ENCODE measurements around the gene VEPH1. TPM values are rescaled to one million over a fixed set of nuclear protein-coding genes. Genes with fewer than 3 reads are reported as not detected.

Gene VEPH1
- total RNA-seq, 1 donor from 2014 or later: 2.2 TPM

DNA sequence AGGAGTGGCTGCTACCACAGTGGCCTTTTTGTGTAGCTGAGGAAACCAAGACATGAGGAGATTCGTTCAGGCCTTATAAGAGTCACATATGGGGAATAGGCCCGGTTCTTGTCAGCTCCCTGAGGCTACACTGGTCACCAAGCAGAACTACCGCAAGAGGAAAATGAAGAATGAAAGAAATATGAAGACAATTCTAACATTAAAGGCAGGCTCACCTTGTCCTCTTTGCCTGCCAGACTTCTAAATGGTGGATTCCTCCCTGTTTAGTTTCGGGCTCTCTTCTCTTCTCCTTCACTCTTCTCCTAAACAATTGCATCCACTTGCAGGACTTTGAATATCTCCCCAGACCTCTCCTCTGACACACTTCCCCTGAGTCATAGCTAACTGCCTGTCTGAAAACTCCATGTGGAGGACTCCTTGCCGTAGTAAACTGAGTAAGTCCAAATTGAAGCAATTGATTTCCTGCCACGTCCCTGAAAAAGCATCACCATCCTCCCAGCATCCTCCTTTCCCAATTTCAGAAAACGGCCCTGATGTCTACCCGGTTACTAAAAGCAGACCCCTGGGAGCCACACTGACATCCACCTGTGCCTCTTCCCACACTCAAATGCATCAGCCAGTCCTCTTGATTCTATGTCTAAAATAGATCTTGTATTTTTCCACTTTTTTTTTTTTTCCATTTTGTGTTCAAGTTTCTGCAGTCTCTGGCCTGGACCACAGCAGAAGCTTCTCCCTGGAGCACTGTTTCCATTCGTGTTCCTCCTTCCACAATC, 30.3 kb upstream of the VEPH1 start:
- Mint-ChIP-seq H3K4me3 (ENCODE audit: unreplicated experiment) (no peak overlapping the region), H3K27ac (ENCODE audit: unreplicated experiment) (no peak overlapping the region), H3K27me3 (ENCODE audit: low read depth) (no peaks in the 10 kb centered on the region), H3K36me3 (ENCODE audit: low read depth) (peaks cover 3% of the 10 kb centered on the region), H3K4me1 (ENCODE audit: low read depth) (no peaks in the 10 kb centered on the region), H3K9me3 (ENCODE audit: low read depth) (peaks cover 12% of the 10 kb centered on the region)
- TF ChIP-seq, protein P1, sequence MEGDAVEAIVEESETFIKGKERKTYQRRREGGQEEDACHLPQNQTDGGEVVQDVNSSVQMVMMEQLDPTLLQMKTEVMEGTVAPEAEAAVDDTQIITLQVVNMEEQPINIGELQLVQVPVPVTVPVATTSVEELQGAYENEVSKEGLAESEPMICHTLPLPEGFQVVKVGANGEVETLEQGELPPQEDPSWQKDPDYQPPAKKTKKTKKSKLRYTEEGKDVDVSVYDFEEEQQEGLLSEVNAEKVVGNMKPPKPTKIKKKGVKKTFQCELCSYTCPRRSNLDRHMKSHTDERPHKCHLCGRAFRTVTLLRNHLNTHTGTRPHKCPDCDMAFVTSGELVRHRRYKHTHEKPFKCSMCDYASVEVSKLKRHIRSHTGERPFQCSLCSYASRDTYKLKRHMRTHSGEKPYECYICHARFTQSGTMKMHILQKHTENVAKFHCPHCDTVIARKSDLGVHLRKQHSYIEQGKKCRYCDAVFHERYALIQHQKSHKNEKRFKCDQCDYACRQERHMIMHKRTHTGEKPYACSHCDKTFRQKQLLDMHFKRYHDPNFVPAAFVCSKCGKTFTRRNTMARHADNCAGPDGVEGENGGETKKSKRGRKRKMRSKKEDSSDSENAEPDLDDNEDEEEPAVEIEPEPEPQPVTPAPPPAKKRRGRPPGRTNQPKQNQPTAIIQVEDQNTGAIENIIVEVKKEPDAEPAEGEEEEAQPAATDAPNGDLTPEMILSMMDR (IDR thresholded peaks at IDR 0.05): no peak
- no peak for DNase-seq (ENCODE audit: low spot score)

DNA sequence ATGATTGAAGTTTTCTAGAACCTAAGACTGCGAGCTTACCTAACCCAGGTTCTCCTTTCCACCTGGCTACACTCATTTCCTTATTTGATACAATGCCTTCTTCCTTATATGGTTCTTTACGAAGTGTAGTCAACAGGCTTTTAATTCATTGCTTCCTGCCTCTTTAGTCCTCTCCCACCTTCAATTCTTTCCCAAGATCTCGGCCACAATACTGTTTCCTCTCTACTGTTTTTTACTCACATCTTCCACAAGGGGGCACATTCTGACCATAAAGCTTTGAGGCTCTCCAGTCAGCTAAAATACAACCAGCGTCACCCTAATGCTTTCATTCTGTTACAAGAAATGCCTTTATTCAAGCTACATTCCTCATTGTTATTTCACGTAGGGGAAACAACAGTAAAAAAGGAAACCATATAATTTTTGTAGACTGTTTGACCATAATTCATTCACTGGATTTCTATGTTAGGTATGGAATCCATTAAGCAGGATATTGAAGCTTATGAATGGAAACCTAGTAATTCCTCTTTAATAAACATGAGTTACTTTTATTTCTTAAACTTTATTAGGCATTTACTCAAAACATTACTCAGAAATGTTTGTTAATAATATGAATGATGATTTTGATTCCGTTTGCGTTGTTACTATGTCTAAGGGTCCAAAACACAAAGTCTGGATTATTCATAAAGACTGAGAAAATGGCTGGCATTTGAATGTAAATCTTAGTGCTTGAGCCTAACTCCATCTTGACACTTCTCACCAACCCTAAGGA, 29.5 kb upstream of the VEPH1 start:
- Mint-ChIP-seq H3K27me3 (ENCODE audit: low read depth) (no peaks in the 10 kb centered on the region), H3K27ac (ENCODE audit: unreplicated experiment) (no peak overlapping the region), H3K9me3 (ENCODE audit: low read depth) (peaks cover 12% of the 10 kb centered on the region), H3K36me3 (ENCODE audit: low read depth) (peaks cover 3% of the 10 kb centered on the region), H3K4me1 (ENCODE audit: low read depth) (no peaks in the 10 kb centered on the region), H3K4me3 (ENCODE audit: unreplicated experiment) (no peak overlapping the region)
- DNase-seq (ENCODE audit: low spot score): no peak
- TF ChIP-seq, protein P1 (IDR thresholded peaks at IDR 0.05): peak; percentile 93

DNA sequence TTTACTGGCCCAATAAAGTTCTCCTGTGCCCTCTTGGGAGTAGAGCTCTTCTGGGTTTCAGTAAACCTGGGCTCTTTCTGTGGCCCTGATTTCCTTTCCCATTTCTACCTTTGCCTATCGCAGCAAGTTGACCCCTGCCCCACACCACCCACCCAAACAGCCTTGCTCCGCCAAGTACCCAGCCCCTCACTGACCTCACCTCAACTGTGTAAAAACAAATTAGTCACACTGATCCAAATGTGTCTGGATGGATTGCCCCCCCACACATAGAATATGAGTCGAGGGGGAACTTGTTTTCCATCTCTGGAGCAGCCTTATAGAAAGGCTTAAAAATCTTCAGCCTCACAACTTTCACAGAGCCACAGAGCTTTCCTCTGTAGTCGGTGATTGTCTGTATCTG, 28.6 kb upstream of the VEPH1 start:
- Mint-ChIP-seq H3K27ac (ENCODE audit: unreplicated experiment) (no peak overlapping the region), H3K4me3 (ENCODE audit: unreplicated experiment) (no peak overlapping the region), H3K9me3 (ENCODE audit: low read depth) (peaks cover 11% of the 10 kb centered on the region), H3K36me3 (ENCODE audit: low read depth) (peaks cover 3% of the 10 kb centered on the region), H3K4me1 (ENCODE audit: low read depth) (no peaks in the 10 kb centered on the region), H3K27me3 (ENCODE audit: low read depth) (no peaks in the 10 kb centered on the region)
- no peak for DNase-seq (ENCODE audit: low spot score)
- TF ChIP-seq, protein P1 (IDR thresholded peaks at IDR 0.05): no peak

DNA sequence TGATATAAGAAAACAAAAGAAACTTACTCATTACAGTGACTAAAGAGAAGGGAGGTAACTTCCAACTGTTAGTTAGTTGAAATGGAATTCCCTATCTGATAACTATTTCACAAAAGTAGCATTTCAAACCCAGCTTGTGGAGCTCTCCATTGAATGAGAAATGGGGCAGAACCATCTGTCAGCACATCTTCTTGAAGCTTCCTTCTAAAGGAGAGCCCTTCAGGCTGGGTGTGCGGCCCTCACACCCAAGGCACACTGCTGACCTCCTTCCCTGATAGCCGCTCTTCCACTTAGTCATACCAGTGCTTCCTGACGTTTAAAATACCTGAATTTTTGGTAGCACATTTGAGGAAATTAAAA, 28.1 kb upstream of the VEPH1 start:
- TF ChIP-seq, protein P1 (IDR thresholded peaks at IDR 0.05): no peak
- Mint-ChIP-seq H3K4me1 (ENCODE audit: low read depth) (no peaks in the 10 kb centered on the region), H3K9me3 (ENCODE audit: low read depth) (peaks cover 6% of the 10 kb centered on the region), H3K4me3 (ENCODE audit: unreplicated experiment) (no peak overlapping the region), H3K27me3 (ENCODE audit: low read depth) (no peaks in the 10 kb centered on the region), H3K36me3 (ENCODE audit: low read depth) (peaks cover 3% of the 10 kb centered on the region), H3K27ac (ENCODE audit: unreplicated experiment) (no peak overlapping the region)
- DNase-seq (ENCODE audit: low spot score): no peak

DNA sequence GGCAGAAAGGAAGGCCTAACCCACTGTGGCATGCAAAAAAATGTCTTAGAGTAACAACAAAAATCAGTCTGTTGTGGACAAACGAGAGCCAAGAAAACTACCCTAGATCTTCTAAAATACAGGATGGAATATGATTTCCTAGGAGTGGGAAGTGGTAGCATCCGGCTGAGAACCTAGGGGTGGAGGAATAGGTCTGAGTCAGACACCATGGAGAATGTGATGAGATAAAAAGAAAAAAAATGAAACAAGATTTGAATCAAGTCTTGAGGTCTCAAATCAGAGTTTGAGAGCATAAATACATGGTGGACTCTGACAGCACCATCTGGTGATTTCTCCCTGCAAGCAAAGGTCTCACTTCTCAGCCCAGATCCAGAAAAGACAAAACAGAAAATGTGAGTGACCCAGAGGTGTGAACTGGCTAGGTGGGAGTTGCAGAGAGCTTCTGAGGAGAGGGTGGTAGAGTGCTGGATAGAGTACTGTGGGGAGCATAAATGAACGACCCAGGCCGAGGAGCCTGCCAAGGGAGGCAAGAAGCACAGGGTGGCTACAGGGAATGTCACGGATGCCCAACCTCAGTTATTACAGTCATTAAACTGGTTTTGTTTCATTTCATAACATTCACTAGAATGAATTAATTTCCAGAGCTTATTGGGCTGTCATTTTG, 27.6 kb upstream of the VEPH1 start:
- DNase-seq (ENCODE audit: low spot score): no peak
- no peak overlapping the region for H3K4me3 Mint-ChIP-seq (ENCODE audit: unreplicated experiment)
- H3K36me3 Mint-ChIP-seq (ENCODE audit: low read depth): peaks cover under 1% of the 10 kb centered on the region
- TF ChIP-seq, protein P1 (IDR thresholded peaks at IDR 0.05): no peak
- H3K4me1 Mint-ChIP-seq (ENCODE audit: low read depth): no peaks in the 10 kb centered on the region
- no peaks in the 10 kb centered on the region for H3K27me3 Mint-ChIP-seq (ENCODE audit: low read depth)
- peaks cover 1% of the 10 kb centered on the region for H3K9me3 Mint-ChIP-seq (ENCODE audit: low read depth)
- H3K27ac Mint-ChIP-seq (ENCODE audit: unreplicated experiment): no peak overlapping the region

Measured in chondrocyte (in vitro differentiated cells).